IPS-20b (cell line): ENCODE data around the gene ELK4.

ENCODE experiments used
- H3K27ac ChIP-seq: one replicate; pipeline ENCODE4 v1.5.1; 2013; ENCODE audit warnings: low read length
- H3K27me3 ChIP-seq: 2 replicates; pipeline ENCODE4 v1.6.1; 2013; ENCODE audit warnings: mild to moderate bottlenecking, low read length, inconsistent platforms; ENCODE audit not compliant: insufficient read depth
- H3K36me3 ChIP-seq: 2 replicates; pipeline ENCODE4 v1.6.1; 2013; ENCODE audit warnings: low read depth, mild to moderate bottlenecking, inconsistent platforms, low read length, moderate library complexity; ENCODE audit not compliant: insufficient read depth
- H3K4me1 ChIP-seq: 2 replicates; pipeline ENCODE4 v1.6.1; 2013; ENCODE audit warnings: mild to moderate bottlenecking, control low read depth, inconsistent platforms, low read length, moderate library complexity; ENCODE audit not compliant: insufficient read depth
- H3K4me3 ChIP-seq: 2 replicates; pipeline ENCODE4 v1.5.1; 2013; ENCODE audit warnings: mild to moderate bottlenecking, low read length, inconsistent platforms
- H3K9ac ChIP-seq: 2 replicates; pipeline ENCODE4 v1.6.1; 2013; ENCODE audit warnings: low read depth, mild to moderate bottlenecking, inconsistent platforms, low read length, moderate library complexity
- H3K9me3 ChIP-seq: 2 replicates; pipeline ENCODE4 v1.6.1; 2013; ENCODE audit warnings: mild to moderate bottlenecking, low read depth, low read length, inconsistent platforms; ENCODE audit not compliant: insufficient read depth

The ELK4 gene

GRCh38 chr1:205662791-205663190 lies 31.0 kb upstream of the ELK4 start:
- Histone ChIP-seq H3K36me3 (peaks cover 27% of the 10 kb centered on the region), H3K4me1 (peaks cover 16% of the 10 kb centered on the region; the same call in 1 of the 2 replicates), H3K27me3 (no peaks in the 10 kb centered on the region), H3K9ac (no peak overlapping the region), H3K27ac (no peak overlapping the region), H3K4me3 (no peak overlapping the region), H3K9me3 (no peaks in the 10 kb centered on the region)

DNA sequence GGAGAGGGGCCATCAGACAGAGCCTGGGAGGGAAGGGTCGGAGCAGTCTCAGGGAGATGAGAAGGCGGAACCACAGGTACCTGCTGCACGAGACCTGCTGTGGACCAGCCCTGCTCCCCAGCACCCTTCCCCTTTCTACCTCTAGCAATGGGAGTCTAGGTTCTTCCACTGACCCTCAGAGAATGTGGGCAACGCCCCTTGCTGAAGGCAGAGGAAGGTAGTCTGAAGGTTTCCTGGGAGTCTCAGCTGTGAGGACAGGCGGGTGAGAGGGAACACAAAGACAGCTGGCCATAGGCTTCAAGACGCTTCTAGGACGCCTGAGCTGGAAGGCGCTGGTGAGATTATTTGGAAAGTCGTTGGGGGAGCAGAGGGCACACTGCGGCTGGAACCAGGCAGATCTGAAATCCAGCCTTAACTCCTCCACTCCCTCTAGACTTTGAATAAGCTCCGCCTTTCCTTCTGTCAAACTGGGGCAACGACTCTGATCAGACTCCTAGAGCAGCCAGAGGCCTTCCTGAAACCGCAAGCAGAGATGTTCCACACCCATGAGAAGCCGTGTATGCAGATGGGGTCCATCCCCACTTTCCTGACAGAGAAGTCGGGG lies 30.4 kb upstream of the ELK4 start:
- no peaks in the 10 kb centered on the region for H3K9me3 ChIP-seq
- no peak overlapping the region for H3K9ac ChIP-seq
- no peak overlapping the region for H3K27ac ChIP-seq
- peaks cover 16% of the 10 kb centered on the region; the same call in 1 of the 2 replicates for H3K4me1 ChIP-seq
- H3K36me3 ChIP-seq: peaks cover 27% of the 10 kb centered on the region
- no peaks in the 10 kb centered on the region for H3K27me3 ChIP-seq
- H3K4me3 ChIP-seq: no peak overlapping the region

GRCh38 chr1:205661429-205662134 lies 29.8 kb upstream of the ELK4 start:
- H3K9me3 ChIP-seq: no peaks in the 10 kb centered on the region
- no peaks in the 10 kb centered on the region for H3K27me3 ChIP-seq
- H3K27ac ChIP-seq: no peak overlapping the region
- peaks cover 27% of the 10 kb centered on the region for H3K36me3 ChIP-seq
- H3K4me3 ChIP-seq: no peak overlapping the region
- peaks cover 16% of the 10 kb centered on the region; the same call in 1 of the 2 replicates for H3K4me1 ChIP-seq
- H3K9ac ChIP-seq: no peak overlapping the region

DNA sequence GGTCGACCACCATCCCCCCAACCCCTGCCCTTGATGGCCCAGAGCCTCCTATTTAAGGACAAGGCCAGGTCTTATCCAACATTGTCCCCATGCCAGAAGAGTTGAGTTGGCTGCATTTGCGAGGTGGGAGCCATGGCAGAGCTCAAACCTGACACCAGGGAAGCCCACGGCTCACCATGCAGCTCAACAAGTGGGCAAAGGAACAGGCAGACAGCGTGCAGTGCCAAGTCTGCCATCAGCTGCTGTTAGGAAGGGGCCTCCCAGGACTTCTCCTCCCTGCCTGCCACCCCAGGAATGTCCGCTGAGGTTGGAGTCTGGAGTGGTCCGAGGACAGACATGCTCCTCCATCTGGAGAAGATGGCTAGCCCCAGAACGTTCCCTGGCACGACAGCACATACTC lies 28.6 kb upstream of the ELK4 start:
- H3K27ac ChIP-seq: no peak overlapping the region
- peaks cover 27% of the 10 kb centered on the region for H3K36me3 ChIP-seq
- no peak overlapping the region for H3K9ac ChIP-seq
- no peaks in the 10 kb centered on the region for H3K9me3 ChIP-seq
- H3K27me3 ChIP-seq: no peaks in the 10 kb centered on the region
- H3K4me3 ChIP-seq: no peak overlapping the region
- peaks cover 12% of the 10 kb centered on the region; the same call in 1 of the 2 replicates for H3K4me1 ChIP-seq

GRCh38 chr1:205658943-205659581 lies 27.3 kb upstream of the ELK4 start:
- Histone ChIP-seq H3K36me3 (peaks cover 28% of the 10 kb centered on the region), H3K4me3 (no peak overlapping the region), H3K4me1 (peaks cover 6% of the 10 kb centered on the region; the same call in 1 of the 2 replicates), H3K9ac (no peak overlapping the region), H3K9me3 (no peaks in the 10 kb centered on the region), H3K27ac (no peak overlapping the region), H3K27me3 (no peaks in the 10 kb centered on the region)

DNA sequence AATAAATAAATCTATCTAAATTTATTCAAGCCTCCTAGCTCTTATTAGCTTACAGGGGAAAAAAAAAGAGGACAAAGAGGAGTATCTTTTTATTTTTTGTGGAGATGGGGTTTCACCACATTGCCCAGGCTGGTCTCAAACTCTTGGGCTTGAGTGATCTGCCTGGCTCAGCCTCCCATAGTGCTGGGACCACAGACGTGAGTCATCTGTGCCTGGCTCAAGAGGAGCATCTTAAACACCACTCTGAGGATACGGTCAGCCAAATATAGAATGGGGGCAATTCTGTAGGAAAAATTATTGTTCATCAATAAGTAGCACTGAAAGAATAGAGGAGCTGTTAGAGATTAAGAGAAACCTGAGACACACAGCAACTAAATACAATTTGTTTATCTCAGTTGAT lies 24.4 kb upstream of the ELK4 start:
- H3K9ac ChIP-seq: no peak overlapping the region
- no peak overlapping the region for H3K27ac ChIP-seq
- H3K4me1 ChIP-seq: peaks cover 2% of the 10 kb centered on the region; the same call in 1 of the 2 replicates
- no peaks in the 10 kb centered on the region for H3K9me3 ChIP-seq
- no peak overlapping the region for H3K4me3 ChIP-seq
- no peaks in the 10 kb centered on the region for H3K27me3 ChIP-seq
- peaks cover 11% of the 10 kb centered on the region; the same call in 1 of the 2 replicates for H3K36me3 ChIP-seq

DNA sequence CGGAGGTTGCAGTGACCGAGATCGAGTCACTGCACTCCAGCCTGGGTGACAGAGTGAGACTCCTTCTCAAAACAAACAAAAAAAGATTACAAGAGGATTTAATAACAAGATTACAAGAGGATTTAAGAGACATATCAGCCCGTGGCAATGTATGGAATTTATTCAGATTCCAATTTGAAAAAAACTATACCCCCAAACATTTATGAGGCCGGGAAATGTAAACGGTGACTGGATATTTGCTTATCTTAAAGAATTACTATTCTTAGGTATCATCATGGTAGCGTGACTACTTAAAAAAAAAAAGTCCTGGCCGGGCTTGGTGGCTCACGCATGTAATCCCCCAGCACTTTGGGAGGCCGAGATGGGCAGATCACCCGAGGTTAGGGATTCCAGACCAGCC lies 21.2 kb upstream of the ELK4 start:
- Histone ChIP-seq H3K27me3 (no peaks in the 10 kb centered on the region), H3K9me3 (no peaks in the 10 kb centered on the region), H3K4me3 (no peak overlapping the region), H3K27ac (no peak overlapping the region), H3K36me3 (peaks cover 6% of the 10 kb centered on the region; the same call in 1 of the 2 replicates), H3K9ac (no peak overlapping the region), H3K4me1 (no peaks in the 10 kb centered on the region)

DNA sequence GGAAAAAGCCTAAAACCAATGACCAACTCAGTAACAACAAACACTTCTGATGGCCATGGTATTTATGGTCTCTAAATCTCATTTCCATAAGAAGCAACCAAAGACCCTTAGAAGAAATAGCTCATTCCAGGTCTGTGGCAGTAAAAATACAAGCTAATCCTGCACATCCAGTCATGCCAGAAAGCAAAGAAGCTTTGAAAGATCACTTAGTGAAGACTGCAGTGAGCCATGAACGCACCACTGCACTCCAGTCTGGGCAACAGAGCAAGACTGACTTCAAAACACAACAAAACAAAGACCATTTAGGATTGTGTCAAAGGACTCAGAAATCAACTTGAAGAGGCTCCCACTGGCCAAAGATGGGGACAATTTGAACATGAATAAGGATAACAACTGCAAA lies 18.4 kb upstream of the ELK4 start:
- H3K27me3 ChIP-seq: no peaks in the 10 kb centered on the region
- H3K9me3 ChIP-seq: no peaks in the 10 kb centered on the region
- no peak overlapping the region for H3K4me3 ChIP-seq
- H3K9ac ChIP-seq: no peak overlapping the region
- H3K36me3 ChIP-seq: peaks cover 5% of the 10 kb centered on the region; the same call in 1 of the 2 replicates
- H3K27ac ChIP-seq: no peak overlapping the region
- no peaks in the 10 kb centered on the region for H3K4me1 ChIP-seq

DNA sequence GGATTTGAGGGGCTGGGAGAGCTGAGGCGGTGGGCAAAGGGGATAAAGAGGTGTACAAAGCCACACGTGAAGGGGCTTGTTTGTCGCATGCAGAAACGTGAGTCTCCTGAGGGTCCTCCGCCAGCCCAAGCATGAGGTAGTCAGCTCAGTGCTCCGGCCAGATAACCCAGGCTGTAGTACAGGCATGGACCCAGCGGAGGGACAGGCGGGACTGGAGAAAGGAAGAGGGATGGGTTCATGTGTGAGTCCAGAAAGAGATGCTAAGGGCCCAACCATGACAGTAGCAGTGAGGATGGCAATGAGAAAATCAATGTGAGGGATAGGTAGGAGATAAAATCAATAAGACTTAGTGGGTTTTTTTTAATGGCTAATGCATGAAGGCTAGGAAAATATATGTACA lies 13.7 kb upstream of the ELK4 start:
- Histone ChIP-seq H3K27me3 (no peaks in the 10 kb centered on the region), H3K9ac (no peak overlapping the region), H3K36me3 (no peaks in the 10 kb centered on the region; the same call in 1 of the 2 replicates), H3K4me1 (no peaks in the 10 kb centered on the region), H3K27ac (no peak overlapping the region), H3K4me3 (no peak overlapping the region), H3K9me3 (no peaks in the 10 kb centered on the region)

DNA sequence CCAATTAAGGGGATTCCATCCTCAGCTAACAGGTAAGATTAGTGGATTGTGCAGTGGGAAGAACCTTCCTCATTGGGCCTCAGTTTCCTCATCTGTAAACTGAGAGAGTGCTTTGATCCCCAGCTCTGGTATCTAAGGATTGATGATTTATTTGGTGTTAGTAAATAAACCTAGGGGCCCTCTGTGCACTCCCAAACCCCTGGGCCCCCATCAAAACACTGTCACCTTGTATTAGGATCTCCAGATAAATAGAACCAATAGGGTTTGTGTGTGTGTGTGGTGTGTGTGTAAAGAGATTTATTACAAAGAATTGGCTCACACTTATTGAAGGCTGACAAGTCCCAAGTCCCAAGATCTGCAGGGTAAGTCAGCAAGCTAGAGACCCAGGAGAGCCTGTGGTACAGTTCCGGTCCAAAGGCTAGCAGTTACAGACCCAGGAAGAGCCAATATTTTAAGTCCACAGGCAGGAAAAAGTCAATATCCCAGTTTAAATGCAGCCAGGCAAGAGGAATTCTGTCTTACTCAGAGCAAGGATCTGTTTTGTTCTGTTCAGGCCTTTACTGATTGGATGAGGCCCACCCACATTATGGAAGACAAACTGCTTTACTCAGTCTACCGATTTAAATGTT lies 11.0 kb upstream of the ELK4 start:
- Histone ChIP-seq H3K27ac (no peak overlapping the region), H3K4me3 (no peak overlapping the region), H3K27me3 (no peaks in the 10 kb centered on the region), H3K36me3 (no peaks in the 10 kb centered on the region; the same call in 1 of the 2 replicates), H3K9ac (no peak overlapping the region), H3K9me3 (no peaks in the 10 kb centered on the region), H3K4me1 (no peaks in the 10 kb centered on the region)

DNA sequence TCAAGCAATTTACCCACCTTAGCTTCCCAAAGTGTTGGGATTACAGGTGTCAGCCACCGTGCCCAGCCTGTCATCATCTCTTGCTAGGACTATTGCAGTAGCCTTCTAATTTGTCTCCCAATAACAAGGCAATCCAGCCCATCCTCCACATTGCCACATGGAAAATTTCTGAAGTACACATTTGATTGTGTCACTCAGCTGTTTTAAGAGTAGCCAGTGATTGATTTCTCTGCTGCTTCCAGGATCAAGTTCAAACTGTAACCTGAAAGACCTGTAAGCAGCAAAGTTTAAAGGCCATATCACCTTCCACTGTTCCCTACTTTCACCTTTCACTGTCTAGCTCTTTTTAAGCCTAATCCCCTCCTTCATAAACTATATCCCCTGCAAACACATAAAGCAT lies 7.8 kb upstream of the ELK4 start:
- H3K27me3 ChIP-seq: no peaks in the 10 kb centered on the region
- no peak overlapping the region for H3K4me3 ChIP-seq
- H3K9me3 ChIP-seq: no peaks in the 10 kb centered on the region
- no peak overlapping the region for H3K27ac ChIP-seq
- H3K4me1 ChIP-seq: no peaks in the 10 kb centered on the region
- no peaks in the 10 kb centered on the region for H3K36me3 ChIP-seq
- H3K9ac ChIP-seq: no peak overlapping the region
